ENCODE measurements around the gene SNAP29.

Gene SNAP29

DNA sequence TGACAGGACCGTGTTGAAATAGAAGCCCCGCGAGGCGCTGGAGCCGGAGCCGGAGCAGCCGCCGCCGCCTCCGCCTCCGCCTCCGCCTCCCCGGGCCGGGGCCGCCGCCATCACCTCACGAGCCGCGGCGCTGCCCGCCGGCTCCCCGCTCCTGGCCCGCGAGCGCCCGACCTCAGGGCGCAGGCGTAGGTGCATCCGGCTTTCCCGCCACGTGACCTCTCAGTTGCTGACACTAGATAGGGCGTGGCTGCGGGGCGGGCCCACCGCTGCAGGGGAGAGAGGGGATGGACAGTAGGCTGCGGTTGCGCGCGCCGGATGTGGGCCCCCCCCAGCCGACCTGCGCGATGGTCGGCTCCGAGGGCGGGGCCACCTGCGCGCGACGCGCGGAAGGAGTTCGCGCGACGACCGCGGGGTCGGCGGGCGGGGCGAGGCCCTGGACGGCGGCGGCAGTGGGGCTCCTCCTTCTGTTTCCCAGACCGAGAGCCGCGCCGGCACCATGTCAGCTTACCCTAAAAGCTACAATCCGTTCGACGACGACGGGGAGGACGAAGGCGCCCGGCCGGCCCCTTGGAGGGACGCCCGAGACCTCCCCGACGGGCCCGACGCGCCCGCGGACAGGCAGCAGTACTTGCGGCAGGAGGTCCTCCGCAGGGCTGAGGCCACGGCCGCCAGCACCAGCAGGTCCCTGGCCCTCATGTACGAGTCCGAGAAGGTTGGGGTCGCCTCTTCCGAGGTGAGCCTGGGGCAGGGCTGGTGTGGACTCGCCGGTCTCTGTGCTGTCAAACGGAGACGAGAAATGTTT, at the start of gene SNAP29, which contains the start of gene PI4KA (continued):
- TF ChIP-seq, protein P1, sequence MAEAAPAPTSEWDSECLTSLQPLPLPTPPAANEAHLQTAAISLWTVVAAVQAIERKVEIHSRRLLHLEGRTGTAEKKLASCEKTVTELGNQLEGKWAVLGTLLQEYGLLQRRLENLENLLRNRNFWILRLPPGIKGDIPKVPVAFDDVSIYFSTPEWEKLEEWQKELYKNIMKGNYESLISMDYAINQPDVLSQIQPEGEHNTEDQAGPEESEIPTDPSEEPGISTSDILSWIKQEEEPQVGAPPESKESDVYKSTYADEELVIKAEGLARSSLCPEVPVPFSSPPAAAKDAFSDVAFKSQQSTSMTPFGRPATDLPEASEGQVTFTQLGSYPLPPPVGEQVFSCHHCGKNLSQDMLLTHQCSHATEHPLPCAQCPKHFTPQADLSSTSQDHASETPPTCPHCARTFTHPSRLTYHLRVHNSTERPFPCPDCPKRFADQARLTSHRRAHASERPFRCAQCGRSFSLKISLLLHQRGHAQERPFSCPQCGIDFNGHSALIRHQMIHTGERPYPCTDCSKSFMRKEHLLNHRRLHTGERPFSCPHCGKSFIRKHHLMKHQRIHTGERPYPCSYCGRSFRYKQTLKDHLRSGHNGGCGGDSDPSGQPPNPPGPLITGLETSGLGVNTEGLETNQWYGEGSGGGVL (tag by site-specific recombination; IDR thresholded peaks at IDR 0.05): peak; percentile 68
- TF ChIP-seq ZNF391 (tag by site-specific recombination; IDR thresholded peaks at IDR 0.05; ENCODE audit: borderline replicate concordance, low read depth) (peak; percentile 48; the same call in 1 of the 2 replicates), ZNF777 (tag by site-specific recombination; IDR thresholded peaks at IDR 0.05; ENCODE audit: borderline replicate concordance) (peak; percentile 100), ZNF626 (tag by site-specific recombination; IDR thresholded peaks at IDR 0.05) (no peak; the same call in 1 of the 2 replicates), WT1 (tag by site-specific recombination; IDR thresholded peaks at IDR 0.05) (peak; percentile 39), ZNF335 (tag by site-specific recombination; conservative IDR thresholded peaks at IDR 0.05) (peak; percentile 64), ZBTB20 (tag by site-specific recombination; IDR thresholded peaks at IDR 0.05) (no peak; the same call in 1 of the 2 replicates), PRDM10 (tag by site-specific recombination; IDR thresholded peaks at IDR 0.05) (peak; percentile 99), ZNF610 (tag by site-specific recombination; IDR thresholded peaks at IDR 0.05; ENCODE audit: borderline replicate concordance) (0 out of 2 replicates have a peak, but pooled peaks have one; percentile 37), ZSCAN30 (tag by site-specific recombination; IDR thresholded peaks at IDR 0.05) (peak; percentile 75), SP2 (tag by site-specific recombination; IDR thresholded peaks at IDR 0.05) (peak; percentile 70), KLF10 (tag by site-specific recombination; IDR thresholded peaks at IDR 0.05) (peak; percentile 93)

GRCh38 chr22:20809538-20810185, 49.1 kb upstream of the SNAP29 start:
- POLR2A ChIA-PET: no interaction called here
- CTCF ChIA-PET: interaction anchor here (0.6 to 2.0 kb wide), 2 partner anchors 25 to 84 kb away, joined by 3 to 6 read pairs; no protein-coding TSS in a partner anchor
- H3K9me3 ChIP-seq (ENCODE audit: control insufficient read depth, insufficient read depth, low read depth, low read length): no peaks in the 10 kb centered on the region
- H3K36me3 ChIP-seq (ENCODE audit: control insufficient read depth in 2 of 2, insufficient read depth in 1 of 2, low read length in 2 of 2): peaks cover 0 to 87% of the 10 kb centered on the region in 2 experiments; a peak in 2 of 3 replicates
- no peaks in the 10 kb centered on the region for H3K4me1 ChIP-seq (ENCODE audit: control insufficient read depth, insufficient read depth, low read length)
- H3K4me3 ChIP-seq (ENCODE audit: low read depth, low read length): no peak overlapping the region
- H3K27ac ChIP-seq (ENCODE audit: extremely low read depth, low read depth, low read length): no peak overlapping the region
- TF ChIP-seq ZBTB7A (tag by site-specific recombination; IDR thresholded peaks at IDR 0.05; ENCODE audit: low read depth): no peak
- no peak for TF ChIP-seq ZNF2 (tag by site-specific recombination; IDR thresholded peaks at IDR 0.05)
- TF ChIP-seq, protein P2, sequence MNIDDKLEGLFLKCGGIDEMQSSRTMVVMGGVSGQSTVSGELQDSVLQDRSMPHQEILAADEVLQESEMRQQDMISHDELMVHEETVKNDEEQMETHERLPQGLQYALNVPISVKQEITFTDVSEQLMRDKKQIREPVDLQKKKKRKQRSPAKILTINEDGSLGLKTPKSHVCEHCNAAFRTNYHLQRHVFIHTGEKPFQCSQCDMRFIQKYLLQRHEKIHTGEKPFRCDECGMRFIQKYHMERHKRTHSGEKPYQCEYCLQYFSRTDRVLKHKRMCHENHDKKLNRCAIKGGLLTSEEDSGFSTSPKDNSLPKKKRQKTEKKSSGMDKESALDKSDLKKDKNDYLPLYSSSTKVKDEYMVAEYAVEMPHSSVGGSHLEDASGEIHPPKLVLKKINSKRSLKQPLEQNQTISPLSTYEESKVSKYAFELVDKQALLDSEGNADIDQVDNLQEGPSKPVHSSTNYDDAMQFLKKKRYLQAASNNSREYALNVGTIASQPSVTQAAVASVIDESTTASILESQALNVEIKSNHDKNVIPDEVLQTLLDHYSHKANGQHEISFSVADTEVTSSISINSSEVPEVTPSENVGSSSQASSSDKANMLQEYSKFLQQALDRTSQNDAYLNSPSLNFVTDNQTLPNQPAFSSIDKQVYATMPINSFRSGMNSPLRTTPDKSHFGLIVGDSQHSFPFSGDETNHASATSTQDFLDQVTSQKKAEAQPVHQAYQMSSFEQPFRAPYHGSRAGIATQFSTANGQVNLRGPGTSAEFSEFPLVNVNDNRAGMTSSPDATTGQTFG (tag by site-specific recombination; IDR thresholded peaks at IDR 0.05; ENCODE audit: borderline replicate concordance): no peak
- TF ChIP-seq ZNF677 (tag by site-specific recombination; IDR thresholded peaks at IDR 0.05): no peak
- TF ChIP-seq ZNF350 (tag by site-specific recombination; IDR thresholded peaks at IDR 0.05): no peak
- TF ChIP-seq TCF7L2 (IDR thresholded peaks at IDR 0.05; ENCODE audit: borderline replicate concordance, low read depth, low read length): no peak
- TF ChIP-seq, protein P3, sequence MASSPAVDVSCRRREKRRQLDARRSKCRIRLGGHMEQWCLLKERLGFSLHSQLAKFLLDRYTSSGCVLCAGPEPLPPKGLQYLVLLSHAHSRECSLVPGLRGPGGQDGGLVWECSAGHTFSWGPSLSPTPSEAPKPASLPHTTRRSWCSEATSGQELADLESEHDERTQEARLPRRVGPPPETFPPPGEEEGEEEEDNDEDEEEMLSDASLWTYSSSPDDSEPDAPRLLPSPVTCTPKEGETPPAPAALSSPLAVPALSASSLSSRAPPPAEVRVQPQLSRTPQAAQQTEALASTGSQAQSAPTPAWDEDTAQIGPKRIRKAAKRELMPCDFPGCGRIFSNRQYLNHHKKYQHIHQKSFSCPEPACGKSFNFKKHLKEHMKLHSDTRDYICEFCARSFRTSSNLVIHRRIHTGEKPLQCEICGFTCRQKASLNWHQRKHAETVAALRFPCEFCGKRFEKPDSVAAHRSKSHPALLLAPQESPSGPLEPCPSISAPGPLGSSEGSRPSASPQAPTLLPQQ (tag by site-specific recombination; IDR thresholded peaks at IDR 0.05): no peak
- no peak for TF ChIP-seq ZNF610 (tag by site-specific recombination; IDR thresholded peaks at IDR 0.05; ENCODE audit: borderline replicate concordance)
- TF ChIP-seq, protein P4, sequence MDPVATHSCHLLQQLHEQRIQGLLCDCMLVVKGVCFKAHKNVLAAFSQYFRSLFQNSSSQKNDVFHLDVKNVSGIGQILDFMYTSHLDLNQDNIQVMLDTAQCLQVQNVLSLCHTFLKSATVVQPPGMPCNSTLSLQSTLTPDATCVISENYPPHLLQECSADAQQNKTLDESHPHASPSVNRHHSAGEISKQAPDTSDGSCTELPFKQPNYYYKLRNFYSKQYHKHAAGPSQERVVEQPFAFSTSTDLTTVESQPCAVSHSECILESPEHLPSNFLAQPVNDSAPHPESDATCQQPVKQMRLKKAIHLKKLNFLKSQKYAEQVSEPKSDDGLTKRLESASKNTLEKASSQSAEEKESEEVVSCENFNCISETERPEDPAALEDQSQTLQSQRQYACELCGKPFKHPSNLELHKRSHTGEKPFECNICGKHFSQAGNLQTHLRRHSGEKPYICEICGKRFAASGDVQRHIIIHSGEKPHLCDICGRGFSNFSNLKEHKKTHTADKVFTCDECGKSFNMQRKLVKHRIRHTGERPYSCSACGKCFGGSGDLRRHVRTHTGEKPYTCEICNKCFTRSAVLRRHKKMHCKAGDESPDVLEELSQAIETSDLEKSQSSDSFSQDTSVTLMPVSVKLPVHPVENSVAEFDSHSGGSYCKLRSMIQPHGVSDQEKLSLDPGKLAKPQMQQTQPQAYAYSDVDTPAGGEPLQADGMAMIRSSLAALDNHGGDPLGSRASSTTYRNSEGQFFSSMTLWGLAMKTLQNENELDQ (tag by site-specific recombination; IDR thresholded peaks at IDR 0.05; ENCODE audit: low read depth): no peak
- no peak for TF ChIP-seq ZXDB (tag by site-specific recombination; IDR thresholded peaks at IDR 0.05)
- no peak for TF ChIP-seq ZNF623 (tag by site-specific recombination; IDR thresholded peaks at IDR 0.05)
